Measurements from ENCODE around the gene MME.

MME gene

DNA sequence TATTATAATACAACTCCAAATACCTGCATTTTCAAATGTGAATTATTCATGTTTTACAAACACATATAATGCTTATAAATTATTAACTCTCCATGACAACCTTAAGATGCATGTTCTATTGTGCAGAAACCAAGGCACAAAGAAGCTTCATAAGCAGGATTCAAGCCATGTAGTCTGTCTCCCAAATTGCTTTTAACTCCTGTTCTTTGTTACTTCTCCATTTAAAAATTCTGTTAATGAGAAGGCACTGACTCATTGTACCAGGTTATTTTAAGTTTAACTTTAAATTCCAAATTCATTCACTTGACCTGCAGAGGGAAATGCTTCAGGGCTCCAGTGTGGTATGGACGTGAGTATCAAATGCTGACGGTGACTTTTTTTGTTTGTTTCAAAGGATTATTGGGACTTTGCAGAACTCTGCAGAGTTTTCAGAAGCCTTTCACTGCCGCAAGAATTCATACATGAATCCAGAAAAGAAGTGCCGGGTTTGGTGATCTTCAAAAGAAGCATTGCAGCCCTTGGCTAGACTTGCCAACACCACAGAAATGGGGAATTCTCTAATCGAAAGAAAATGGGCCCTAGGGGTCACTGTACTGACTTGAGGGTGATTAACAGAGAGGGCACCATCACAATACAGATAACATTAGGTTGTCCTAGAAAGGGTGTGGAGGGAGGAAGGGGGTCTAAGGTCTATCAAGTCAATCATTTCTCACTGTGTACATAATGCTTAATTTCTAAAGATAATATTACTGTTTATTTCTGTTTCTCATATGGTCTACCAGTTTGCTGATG lies 100.0 kb downstream of the MME start:
- no peaks in the 10 kb centered on the region for H3K36me3 Mint-ChIP-seq (ENCODE audit: low read depth)
- intact Hi-C loops (cut with micrococcal nuclease): no loop called here
- H3K27me3 Mint-ChIP-seq: no peaks in the 10 kb centered on the region
- H3K27ac Mint-ChIP-seq: no peak overlapping the region
- H3K9me3 Mint-ChIP-seq: peaks cover 9% of the 10 kb centered on the region
- H3K4me3 Mint-ChIP-seq: no peak overlapping the region
- H3K4me1 Mint-ChIP-seq (ENCODE audit: low read depth): peaks cover 15% of the 10 kb centered on the region

DNA sequence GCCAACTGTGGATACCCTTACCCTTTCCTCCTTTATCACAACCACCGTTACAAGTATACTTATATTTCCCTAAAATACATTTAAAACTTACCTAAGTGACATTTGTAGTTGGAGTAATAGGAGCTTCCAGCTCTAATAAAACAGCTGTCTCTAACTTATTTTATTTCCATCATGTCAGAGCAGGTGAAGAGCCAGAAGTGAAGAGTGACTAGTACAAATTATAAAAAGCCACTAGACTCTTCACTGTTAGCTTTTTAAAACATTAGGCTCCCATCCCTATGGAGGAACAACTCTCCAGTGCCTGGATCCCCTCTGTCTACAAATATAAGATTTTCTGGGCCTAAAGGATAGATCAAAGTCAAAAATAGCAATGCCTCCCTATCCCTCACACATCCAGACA lies 102.3 kb downstream of the MME start:
- Mint-ChIP-seq H3K36me3 (ENCODE audit: low read depth) (no peaks in the 10 kb centered on the region), H3K4me1 (ENCODE audit: low read depth) (peaks cover 18% of the 10 kb centered on the region), H3K4me3 (no peak overlapping the region), H3K27me3 (no peaks in the 10 kb centered on the region), H3K27ac (no peak overlapping the region), H3K9me3 (peaks cover 9% of the 10 kb centered on the region)
- intact Hi-C loops (cut with micrococcal nuclease): no loop called here

DNA sequence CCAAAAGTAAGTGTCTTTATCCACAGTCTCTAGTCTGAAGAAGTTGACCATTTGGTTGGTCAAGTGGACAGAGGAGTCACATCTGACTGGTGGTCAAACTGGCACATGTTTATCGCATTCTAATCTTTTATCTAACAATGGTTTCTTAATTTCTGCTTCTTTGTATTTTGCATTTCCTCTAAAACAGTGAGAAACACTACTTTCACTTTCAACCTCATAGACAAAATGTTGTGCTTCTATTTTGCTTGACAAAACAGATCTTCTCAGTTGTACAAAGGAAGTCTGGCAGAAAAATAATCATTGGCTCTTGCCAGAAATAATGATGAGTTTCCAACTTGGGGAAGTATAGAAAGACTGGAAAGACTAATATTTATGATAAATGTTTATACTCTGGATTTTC lies 103.9 kb downstream of the MME start:
- Mint-ChIP-seq H3K27ac (no peak overlapping the region), H3K27me3 (no peaks in the 10 kb centered on the region), H3K4me3 (no peak overlapping the region), H3K9me3 (peaks cover 5% of the 10 kb centered on the region), H3K4me1 (ENCODE audit: low read depth) (peaks cover 14% of the 10 kb centered on the region), H3K36me3 (ENCODE audit: low read depth) (no peaks in the 10 kb centered on the region)
- intact Hi-C loops (cut with micrococcal nuclease): no loop called here

GRCh38 chr3:155185631-155186071 lies 105.5 kb downstream of the MME start:
- Mint-ChIP-seq H3K36me3 (ENCODE audit: low read depth) (no peaks in the 10 kb centered on the region), H3K4me1 (ENCODE audit: low read depth) (peaks cover 9% of the 10 kb centered on the region), H3K4me3 (no peak overlapping the region), H3K27me3 (no peaks in the 10 kb centered on the region), H3K27ac (no peak overlapping the region), H3K9me3 (no peaks in the 10 kb centered on the region)
- intact Hi-C loops (cut with micrococcal nuclease): no loop called here

GRCh38 chr3:155188031-155188430 lies 107.9 kb downstream of the MME start:
- H3K9me3 Mint-ChIP-seq: no peaks in the 10 kb centered on the region
- no peaks in the 10 kb centered on the region for H3K27me3 Mint-ChIP-seq
- no peak overlapping the region for H3K4me3 Mint-ChIP-seq
- H3K36me3 Mint-ChIP-seq (ENCODE audit: low read depth): no peaks in the 10 kb centered on the region
- no peak overlapping the region for H3K27ac Mint-ChIP-seq
- intact Hi-C loops (cut with micrococcal nuclease): no loop called here
- peaks cover 9% of the 10 kb centered on the region for H3K4me1 Mint-ChIP-seq (ENCODE audit: low read depth)

DNA sequence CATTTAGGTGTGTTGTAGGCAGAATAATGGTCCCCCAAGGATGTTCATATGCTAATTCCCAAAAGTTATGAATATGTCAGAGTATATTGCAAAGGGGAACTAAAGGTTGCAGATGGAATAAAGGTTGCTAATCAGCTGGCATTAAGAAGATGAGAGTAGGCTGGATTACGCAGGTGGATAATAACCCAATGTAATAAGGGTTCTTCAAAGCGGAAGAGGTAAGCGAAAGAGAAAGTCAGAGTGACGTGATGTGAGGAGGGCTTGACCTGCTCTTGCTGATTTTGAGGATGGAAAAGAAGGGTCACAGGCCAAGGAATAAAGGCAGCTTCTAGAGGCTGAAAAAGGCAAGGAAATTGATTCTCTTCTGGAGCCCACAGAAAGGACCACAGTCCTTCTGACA lies 109.4 kb downstream of the MME start:
- no peak overlapping the region for H3K4me3 Mint-ChIP-seq
- H3K9me3 Mint-ChIP-seq: no peaks in the 10 kb centered on the region
- intact Hi-C loops (cut with micrococcal nuclease): no loop called here
- H3K4me1 Mint-ChIP-seq (ENCODE audit: low read depth): peaks cover 3% of the 10 kb centered on the region
- no peak overlapping the region for H3K27ac Mint-ChIP-seq
- H3K27me3 Mint-ChIP-seq: no peaks in the 10 kb centered on the region
- no peaks in the 10 kb centered on the region for H3K36me3 Mint-ChIP-seq (ENCODE audit: low read depth)

DNA sequence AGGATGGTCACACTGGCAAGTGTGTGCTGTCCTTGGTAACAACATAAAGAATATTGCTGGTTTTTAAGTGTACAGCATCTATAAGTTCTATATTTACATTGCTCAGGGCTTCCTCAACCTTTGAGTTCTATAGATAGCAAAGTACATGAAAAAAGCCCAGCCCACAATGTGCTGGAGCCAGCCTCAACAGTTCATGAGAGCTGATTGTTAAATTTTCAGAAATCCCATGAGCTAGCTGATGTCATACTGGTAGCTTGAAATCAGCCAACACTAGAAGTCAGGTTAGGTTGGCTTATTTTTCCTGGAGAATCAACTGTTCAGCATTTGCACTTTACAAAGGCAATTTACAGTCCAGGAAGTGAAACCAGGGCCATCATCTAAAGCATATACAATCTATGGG lies 110.6 kb downstream of the MME start:
- Mint-ChIP-seq H3K36me3 (ENCODE audit: low read depth) (no peaks in the 10 kb centered on the region), H3K4me3 (no peak overlapping the region), H3K9me3 (no peaks in the 10 kb centered on the region), H3K27me3 (no peaks in the 10 kb centered on the region), H3K27ac (no peak overlapping the region), H3K4me1 (ENCODE audit: low read depth) (no peaks in the 10 kb centered on the region)
- intact Hi-C loops (cut with micrococcal nuclease): no loop called here

DNA sequence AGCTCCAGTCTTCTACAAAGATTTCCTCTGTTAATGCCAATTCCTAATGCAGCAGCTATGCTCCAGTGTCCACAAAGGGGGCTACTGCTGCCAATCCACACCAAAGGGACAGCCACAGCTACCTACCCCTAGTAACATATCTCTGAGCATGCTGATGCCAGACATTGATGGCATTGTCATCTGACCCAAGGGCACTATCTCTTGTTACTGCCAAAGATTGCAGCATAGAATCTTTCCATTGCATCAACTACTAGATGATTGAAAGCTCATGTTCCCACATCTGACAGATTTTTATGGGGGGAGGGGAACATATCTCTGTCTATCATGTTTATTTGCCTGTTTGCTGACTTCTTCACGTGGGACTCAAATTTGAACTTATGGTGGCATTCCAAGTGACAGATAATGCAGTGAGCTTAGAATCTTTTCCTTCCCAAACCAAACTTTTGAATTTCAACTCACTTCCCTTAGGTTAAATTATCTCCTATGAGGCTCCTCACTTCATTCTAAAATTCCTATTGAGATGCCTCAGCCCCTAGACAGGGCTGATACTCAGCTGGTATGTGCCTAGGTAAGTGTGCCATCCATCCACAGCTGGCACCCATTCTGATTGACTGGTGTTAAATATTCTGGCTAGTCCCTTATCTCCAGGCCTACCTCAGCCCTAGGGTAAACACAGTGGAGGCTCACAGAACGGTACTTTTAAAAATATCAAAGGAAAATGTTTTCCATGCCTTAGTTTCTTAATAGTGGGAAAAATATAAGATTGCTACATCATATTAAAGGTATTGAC lies 113.0 kb downstream of the MME start:
- no peaks in the 10 kb centered on the region for H3K36me3 Mint-ChIP-seq (ENCODE audit: low read depth)
- H3K9me3 Mint-ChIP-seq: no peaks in the 10 kb centered on the region
- no peak overlapping the region for H3K4me3 Mint-ChIP-seq
- no peaks in the 10 kb centered on the region for H3K4me1 Mint-ChIP-seq (ENCODE audit: low read depth)
- intact Hi-C loops (cut with micrococcal nuclease): no loop called here
- no peaks in the 10 kb centered on the region for H3K27me3 Mint-ChIP-seq
- H3K27ac Mint-ChIP-seq: no peak overlapping the region

DNA sequence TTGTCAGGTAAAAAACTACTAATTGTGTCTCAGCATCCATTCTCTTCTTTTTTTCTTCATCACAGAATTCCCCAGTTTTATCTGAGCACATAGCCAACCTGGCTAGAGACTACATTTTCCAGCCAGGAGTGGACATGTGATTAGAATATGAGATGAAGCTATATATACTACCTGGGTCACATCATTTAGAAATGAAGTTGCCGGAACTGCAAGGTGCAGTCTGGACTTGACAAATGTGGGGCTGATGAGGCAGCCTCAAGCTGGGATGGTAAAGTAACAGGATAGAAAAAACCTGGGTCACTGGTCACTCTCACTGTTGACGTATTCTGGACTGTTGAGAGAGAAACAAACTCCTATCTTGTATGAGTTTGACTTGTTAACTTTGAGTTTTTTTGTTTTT lies 113.7 kb downstream of the MME start:
- H3K27ac Mint-ChIP-seq: no peak overlapping the region
- no peaks in the 10 kb centered on the region for H3K27me3 Mint-ChIP-seq
- no peak overlapping the region for H3K4me3 Mint-ChIP-seq
- intact Hi-C loops (cut with micrococcal nuclease): no loop called here
- no peaks in the 10 kb centered on the region for H3K36me3 Mint-ChIP-seq (ENCODE audit: low read depth)
- H3K9me3 Mint-ChIP-seq: no peaks in the 10 kb centered on the region
- no peaks in the 10 kb centered on the region for H3K4me1 Mint-ChIP-seq (ENCODE audit: low read depth)

DNA sequence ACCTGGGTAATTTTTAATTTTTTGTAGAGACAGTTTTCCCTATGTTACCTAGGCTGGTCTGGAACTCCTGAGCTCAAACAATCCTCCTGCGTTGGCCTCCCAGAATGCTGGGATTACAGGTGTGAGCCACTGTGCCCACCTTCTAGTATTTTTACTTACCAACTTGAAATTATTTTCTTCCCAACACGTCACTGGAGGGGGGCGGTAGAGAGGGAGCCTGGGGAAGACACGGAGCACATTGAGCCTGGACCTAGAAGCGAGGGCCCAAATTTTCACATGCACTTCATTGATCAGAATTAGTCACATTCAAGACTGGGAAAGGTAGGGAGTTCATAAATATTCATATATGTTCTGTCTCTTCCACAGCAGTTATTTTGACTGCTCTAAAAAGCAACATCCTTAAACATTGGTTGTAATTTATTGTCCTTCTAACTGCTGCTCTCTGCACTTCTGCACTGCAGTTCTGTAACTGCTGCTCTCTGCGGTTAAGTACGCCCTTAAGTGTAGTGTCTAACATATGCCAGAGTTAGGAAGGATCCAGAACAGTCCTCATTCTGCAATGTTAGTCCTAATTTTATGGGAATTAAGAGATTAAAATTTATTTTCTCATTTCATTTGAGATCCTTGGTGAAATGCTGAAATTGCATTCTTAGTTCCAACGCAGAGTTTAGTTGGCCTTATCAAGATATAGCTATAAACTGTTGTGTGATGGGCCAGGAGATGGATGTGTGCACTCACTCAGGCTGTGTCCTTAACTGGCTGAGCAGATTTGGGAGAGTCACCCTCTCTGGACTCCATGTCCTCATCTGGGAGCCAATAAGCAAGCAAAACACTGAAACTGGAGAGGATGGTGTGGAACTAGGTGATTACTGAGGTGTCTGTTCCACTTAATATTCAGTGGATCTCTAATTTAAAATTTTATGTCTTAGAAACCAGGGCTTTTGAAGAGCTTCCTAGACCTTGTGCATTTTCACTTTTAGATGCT lies 115.1 kb downstream of the MME start:
- H3K27ac Mint-ChIP-seq: no peak overlapping the region
- no peaks in the 10 kb centered on the region for H3K4me1 Mint-ChIP-seq (ENCODE audit: low read depth)
- no peaks in the 10 kb centered on the region for H3K27me3 Mint-ChIP-seq
- intact Hi-C loops (cut with micrococcal nuclease): no loop called here
- no peaks in the 10 kb centered on the region for H3K36me3 Mint-ChIP-seq (ENCODE audit: low read depth)
- no peak overlapping the region for H3K4me3 Mint-ChIP-seq
- H3K9me3 Mint-ChIP-seq: no peaks in the 10 kb centered on the region

- H3K27ac Mint-ChIP-seq: no peak overlapping the region
These were observed 116.3 kb downstream of the MME start for GRCh38 chr3:155196131-155197021.

DNA sequence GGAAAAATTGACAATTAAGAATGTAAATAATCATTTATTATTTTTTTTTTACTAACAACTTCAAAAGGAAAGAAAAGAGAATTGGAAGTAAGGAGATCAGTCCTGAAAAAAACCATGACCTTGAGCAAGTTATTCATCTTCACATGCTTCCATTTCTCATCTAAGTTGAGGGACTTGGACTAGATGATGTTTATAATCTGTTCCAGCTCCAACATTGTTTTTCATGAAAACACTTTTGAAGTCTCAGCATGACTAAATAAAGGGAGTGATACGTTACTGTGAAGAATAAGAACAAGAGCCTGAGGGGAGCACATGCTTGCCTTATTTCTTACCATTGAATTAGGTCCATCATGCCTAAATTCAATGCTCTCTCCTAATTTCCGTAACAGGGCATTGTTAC lies 117.7 kb downstream of the MME start:
- Mint-ChIP-seq H3K4me1 (ENCODE audit: low read depth) (no peaks in the 10 kb centered on the region), H3K9me3 (no peaks in the 10 kb centered on the region), H3K27ac (no peak overlapping the region), H3K4me3 (no peak overlapping the region), H3K27me3 (no peaks in the 10 kb centered on the region), H3K36me3 (ENCODE audit: low read depth) (no peaks in the 10 kb centered on the region)
- intact Hi-C loops (cut with micrococcal nuclease): no loop called here

More at GRCh38 chr3:155196131-155197021, 116.3 kb downstream of the MME start:
- no peaks in the 10 kb centered on the region for H3K4me1 Mint-ChIP-seq (ENCODE audit: low read depth)
- intact Hi-C loops (cut with micrococcal nuclease): no loop called here
- H3K4me3 Mint-ChIP-seq: no peak overlapping the region
- no peaks in the 10 kb centered on the region for H3K9me3 Mint-ChIP-seq
- H3K27me3 Mint-ChIP-seq: no peaks in the 10 kb centered on the region
- H3K36me3 Mint-ChIP-seq (ENCODE audit: low read depth): no peaks in the 10 kb centered on the region

DNA sequence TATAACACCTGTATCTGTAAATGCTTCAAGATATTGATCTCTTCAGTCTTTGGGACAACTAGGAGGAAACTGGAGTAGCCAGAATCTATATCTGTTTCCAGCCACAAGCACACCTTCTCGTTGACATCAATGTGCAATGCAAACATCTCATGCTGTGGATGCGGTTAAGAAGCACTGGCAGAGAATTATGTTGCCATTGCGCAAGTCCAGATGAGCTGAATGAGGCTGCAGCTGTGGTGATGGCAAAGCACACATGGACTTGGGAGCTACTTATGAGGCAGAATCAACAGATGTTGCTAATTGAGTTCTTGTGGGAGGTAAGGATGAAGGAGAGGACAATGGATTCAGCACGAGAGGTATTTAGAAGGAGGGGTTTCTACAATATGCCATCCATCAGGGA lies 122.5 kb downstream of the MME start:
- H3K27me3 Mint-ChIP-seq: no peaks in the 10 kb centered on the region
- H3K4me1 Mint-ChIP-seq (ENCODE audit: low read depth): no peaks in the 10 kb centered on the region
- H3K27ac Mint-ChIP-seq: no peak overlapping the region
- no peaks in the 10 kb centered on the region for H3K9me3 Mint-ChIP-seq
- no peaks in the 10 kb centered on the region for H3K36me3 Mint-ChIP-seq (ENCODE audit: low read depth)
- intact Hi-C loops (cut with micrococcal nuclease): no loop called here
- no peak overlapping the region for H3K4me3 Mint-ChIP-seq
